GM21526 (cell line): ENCODE measurements around the gene ALOX15.
"Not testable (repeated sequence)": the region's sequence is repeated elsewhere in the genome, so short reads cannot be mapped to it uniquely, and the experiment has no call there.

Experiments used
- ATAC-seq: cut with Tn5 transposase; IDR thresholded peaks from one replicate; pipeline ENCODE4 v1.9.1; 2021; ENCODE audit warnings: moderate library complexity; ENCODE audit not compliant: unreplicated experiment, low FRiP score

ALOX15 gene

GRCh38 chr17:4655933-4656332, 14.5 kb upstream of the ALOX15 start:
- not testable (repeated sequence) for ATAC-seq

GRCh38 chr17:4652997-4653396, 11.5 kb upstream of the ALOX15 start:
- no peak for ATAC-seq

GRCh38 chr17:4648741-4649140, 7.3 kb upstream of the ALOX15 start:
- no peak for ATAC-seq

GRCh38 chr17:4645642-4646041, 4.2 kb upstream of the ALOX15 start:
- no peak for ATAC-seq

GRCh38 chr17:4643676-4644075, 2.2 kb upstream of the ALOX15 start:
- no peak for ATAC-seq

- ATAC-seq = no peak
Observed at GRCh38 chr17:4642286-4642685, 808 bp upstream of the ALOX15 start.

GRCh38 chr17:4640569-4641188, 799 bp downstream of the ALOX15 start:
- not testable (repeated sequence) for ATAC-seq

- ATAC-seq = not testable (repeated sequence)
Observed at GRCh38 chr17:4639301-4640059, 2.0 kb downstream of the ALOX15 start.

- ATAC-seq = not testable (repeated sequence)
Observed at GRCh38 chr17:4638766-4639165, 2.7 kb downstream of the ALOX15 start.

- ATAC-seq = no peak
Observed at GRCh38 chr17:4636474-4637100, 4.9 kb downstream of the ALOX15 start.

GRCh38 chr17:4635823-4636375, 5.6 kb downstream of the ALOX15 start:
- peak; percentile 57 for ATAC-seq

- no peak for ATAC-seq
Observed at GRCh38 chr17:4634976-4635375, 6.5 kb downstream of the ALOX15 start.

- ATAC-seq = no peak
Observed at GRCh38 chr17:4633643-4634042, 7.8 kb downstream of the ALOX15 start.

- no peak for ATAC-seq
Observed at GRCh38 chr17:4632581-4632920, 8.9 kb downstream of the ALOX15 start.

GRCh38 chr17:4631836-4632580, 9.5 kb downstream of the ALOX15 start:
- no peak for ATAC-seq

- no peak for ATAC-seq
Observed at GRCh38 chr17:4631431-4631830, 10.0 kb downstream of the ALOX15 start.

- ATAC-seq = no peak
Observed at GRCh38 chr17:4626734-4627256, 14.7 kb downstream of the ALOX15 start.

GRCh38 chr17:4625181-4625617, 16.3 kb downstream of the ALOX15 start:
- ATAC-seq = no peak

- not testable (repeated sequence) for ATAC-seq
Observed at GRCh38 chr17:4624451-4624911, 17.0 kb downstream of the ALOX15 start.

GRCh38 chr17:4623249-4623648, 18.2 kb downstream of the ALOX15 start:
- ATAC-seq = no peak
